CD4-positive, alpha-beta T cell treated with Interleukin-2 at 100 ng/mL for 4 hours (primary cell): ENCODE measurements around the gene PIK3CG.
"Not testable (repeated sequence)": the region's sequence is repeated elsewhere in the genome, so short reads cannot be mapped to it uniquely, and the experiment has no call there.

Experiments used
- DNase-seq: peaks from one replicate; pipeline ENCODE4 v3.0.0-alpha.2; 2020; ENCODE audit warnings: low spot score

Gene PIK3CG

DNA sequence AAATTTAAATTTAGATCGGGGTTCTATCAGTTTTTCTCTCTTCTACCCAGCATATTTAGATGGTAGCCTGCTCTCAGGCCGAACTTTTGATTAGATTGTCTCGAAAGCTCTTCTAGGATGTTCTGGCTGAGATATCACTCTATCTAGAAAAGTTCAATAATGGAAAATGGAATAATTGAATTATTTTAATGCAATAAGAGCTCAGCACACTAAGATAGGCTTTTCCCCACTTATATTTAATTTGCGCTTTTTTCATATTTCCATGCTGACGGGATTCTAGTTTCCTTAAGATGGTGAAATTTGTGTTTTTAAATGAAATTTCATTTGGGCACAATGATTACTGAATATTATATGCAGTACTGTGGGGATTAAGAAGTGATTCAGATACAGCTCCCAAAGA lies 73.7 kb downstream of the PIK3CG start:
- no peak for DNase-seq

GRCh38 chr7:106944035-106944665 lies 79.1 kb downstream of the PIK3CG start:
- DNase-seq: no peak

GRCh38 chr7:106947244-106947728 lies 82.2 kb downstream of the PIK3CG start:
- peak; percentile 26 for DNase-seq

DNA sequence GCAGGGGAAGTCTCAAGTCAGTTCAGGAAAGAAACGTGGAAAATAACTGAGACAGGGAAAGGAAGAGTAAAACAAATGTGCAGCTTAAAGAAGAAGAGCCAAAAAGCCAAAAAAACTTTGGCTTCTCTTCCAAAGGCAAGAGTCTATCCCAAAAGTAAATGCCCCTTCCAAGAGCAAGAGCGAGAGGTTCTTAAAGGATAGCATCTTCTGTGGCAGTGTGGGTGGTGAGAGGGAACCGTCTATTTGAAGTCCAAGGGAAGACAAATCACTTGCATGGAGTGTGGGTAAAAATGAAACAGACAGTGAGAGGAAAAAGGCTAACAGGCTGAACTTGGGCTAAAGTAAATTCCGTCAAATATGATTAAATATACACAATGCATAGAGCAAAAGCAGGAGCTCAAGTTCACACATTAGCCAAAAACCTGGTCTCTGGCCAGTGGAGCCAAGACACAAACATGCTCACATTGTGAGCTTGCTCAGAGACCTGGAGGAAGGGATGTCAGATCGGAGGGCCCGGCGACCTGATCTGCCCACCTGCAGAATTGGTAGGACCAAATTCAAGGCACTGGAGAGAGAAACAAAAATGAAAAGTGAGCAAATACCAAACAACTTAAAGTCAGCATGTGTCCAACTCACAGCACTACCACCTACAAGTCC lies 87.0 kb downstream of the PIK3CG start:
- no peak for DNase-seq

DNA sequence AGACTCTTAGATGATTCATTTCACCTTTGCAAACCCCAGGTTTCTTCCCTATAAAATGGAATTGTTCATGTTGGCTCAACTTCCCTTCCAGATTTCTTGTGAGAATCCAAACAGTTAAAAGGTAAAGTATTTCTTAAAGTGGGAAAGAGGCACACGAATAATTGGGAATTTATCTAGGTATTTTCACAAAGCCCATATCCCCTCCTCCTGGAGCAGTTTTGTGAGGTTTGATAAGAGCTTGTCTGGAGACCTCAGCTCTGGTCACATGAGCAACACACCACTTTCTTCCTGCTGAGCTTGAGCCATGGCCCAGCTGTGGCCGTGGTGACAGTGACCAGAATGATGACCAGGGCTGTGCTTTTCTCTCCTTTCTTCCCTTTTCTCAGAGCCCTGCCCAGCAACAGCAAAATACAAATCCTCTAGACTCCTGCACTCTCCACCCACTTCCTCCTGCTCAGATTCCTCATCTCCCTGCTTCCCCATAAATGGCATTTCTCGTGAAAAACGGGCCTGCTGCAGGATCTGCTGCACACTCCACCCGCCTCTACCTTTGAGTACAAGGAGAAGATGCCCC lies 87.7 kb downstream of the PIK3CG start:
- DNase-seq: no peak

- DNase-seq: no peak
These were observed 89.8 kb downstream of the PIK3CG start for GRCh38 chr7:106954840-106955239.

GRCh38 chr7:106955857-106956256 lies 90.8 kb downstream of the PIK3CG start:
- not testable (repeated sequence) for DNase-seq
